Activated CD8-positive, alpha-beta memory T cell treated with anti-CD3 and anti-CD28 coated beads for 4 hours (primary cell): ENCODE data around the gene CORO1A.
"Not testable (repeated sequence)": the region's sequence is repeated elsewhere in the genome, so short reads cannot be mapped to it uniquely, and the experiment has no call there.

Source experiments
- DNase-seq, 2 donors: peaks; one replicate each; pipeline ENCODE4 v3.0.0-alpha.2; 2020; ENCODE audit warnings: low read depth in 2 of 2

The CORO1A gene

GRCh38 chr16:30199608-30200343 lies 16.4 kb downstream of the CORO1A start:
- DNase-seq, result not testable (repeated sequence)

GRCh38 chr16:30205541-30206236 lies 22.3 kb downstream of the CORO1A start:
- not testable (repeated sequence) for DNase-seq

- DNase-seq, result not testable (repeated sequence)
Observed at GRCh38 chr16:30206252-30206651, 22.9 kb downstream of the CORO1A start.

- DNase-seq, result not testable (repeated sequence)
Observed at GRCh38 chr16:30207063-30207704, 23.8 kb downstream of the CORO1A start.

- DNase-seq, result not testable (repeated sequence)
Observed at GRCh38 chr16:30209032-30209431, 25.6 kb downstream of the CORO1A start.

- not testable (repeated sequence) for DNase-seq
Observed at GRCh38 chr16:30211414-30211813, 28.0 kb downstream of the CORO1A start.

GRCh38 chr16:30217082-30217481 lies 33.7 kb downstream of the CORO1A start:
- DNase-seq, result not testable (repeated sequence)
